B cell (primary cell): ENCODE results near the gene SLC33A1.
"Not testable (repeated sequence)": the region's sequence is repeated elsewhere in the genome, so short reads cannot be mapped to it uniquely, and the experiment has no call there.

ENCODE experiments used
- EZH2 ChIP-seq: IDR thresholded peaks from 2 replicates; pipeline ENCODE4 v1.6.1; 2012; ENCODE audit warnings: borderline replicate concordance, low read depth, mild to moderate bottlenecking, moderate library complexity, low read length; ENCODE audit not compliant: insufficient read depth, poor library complexity, severe bottlenecking
- TF ChIP-seq, protein P1 (sequence below): fragments of 200-600 bp; IDR thresholded peaks from one replicate; pipeline ENCODE4 v1.8.0; 2022; ENCODE audit warnings: antibody characterized with exemption, mild to moderate bottlenecking

DNA sequence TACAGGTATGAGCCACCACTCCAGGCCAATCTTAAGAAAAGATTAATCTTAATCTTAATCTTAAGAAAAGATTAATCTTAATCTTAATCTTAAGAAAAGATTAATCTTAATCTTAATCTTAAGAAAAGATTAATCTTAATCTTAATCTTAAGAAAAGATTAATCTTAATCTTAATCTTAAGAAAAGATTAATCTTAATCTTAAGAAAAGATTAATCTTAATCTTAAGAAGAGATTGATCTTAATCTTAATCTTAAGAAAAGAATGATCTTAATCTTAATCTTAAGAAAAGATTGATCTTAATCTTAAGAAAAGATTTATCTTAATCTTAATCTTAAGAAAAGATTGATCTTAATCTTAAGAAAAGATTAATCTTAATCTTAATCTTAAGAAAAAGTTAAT is 41.0 kb downstream of the SLC33A1 start:
- TF ChIP-seq, protein P1, sequence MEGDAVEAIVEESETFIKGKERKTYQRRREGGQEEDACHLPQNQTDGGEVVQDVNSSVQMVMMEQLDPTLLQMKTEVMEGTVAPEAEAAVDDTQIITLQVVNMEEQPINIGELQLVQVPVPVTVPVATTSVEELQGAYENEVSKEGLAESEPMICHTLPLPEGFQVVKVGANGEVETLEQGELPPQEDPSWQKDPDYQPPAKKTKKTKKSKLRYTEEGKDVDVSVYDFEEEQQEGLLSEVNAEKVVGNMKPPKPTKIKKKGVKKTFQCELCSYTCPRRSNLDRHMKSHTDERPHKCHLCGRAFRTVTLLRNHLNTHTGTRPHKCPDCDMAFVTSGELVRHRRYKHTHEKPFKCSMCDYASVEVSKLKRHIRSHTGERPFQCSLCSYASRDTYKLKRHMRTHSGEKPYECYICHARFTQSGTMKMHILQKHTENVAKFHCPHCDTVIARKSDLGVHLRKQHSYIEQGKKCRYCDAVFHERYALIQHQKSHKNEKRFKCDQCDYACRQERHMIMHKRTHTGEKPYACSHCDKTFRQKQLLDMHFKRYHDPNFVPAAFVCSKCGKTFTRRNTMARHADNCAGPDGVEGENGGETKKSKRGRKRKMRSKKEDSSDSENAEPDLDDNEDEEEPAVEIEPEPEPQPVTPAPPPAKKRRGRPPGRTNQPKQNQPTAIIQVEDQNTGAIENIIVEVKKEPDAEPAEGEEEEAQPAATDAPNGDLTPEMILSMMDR = not testable (repeated sequence)
- TF ChIP-seq EZH2 = not testable (repeated sequence)
